ENCODE data around the gene LENEP. TPM values are rescaled to one million over a fixed set of nuclear protein-coding genes. Genes with fewer than 3 reads are reported as not detected.

LENEP gene
- total and polyA plus RNA-seq, 2 of the 8 experiments (the other 6 are each of a cell fraction or from before 2014, with no cell fraction given): 1.3 TPM; not detected in 1

DNA sequence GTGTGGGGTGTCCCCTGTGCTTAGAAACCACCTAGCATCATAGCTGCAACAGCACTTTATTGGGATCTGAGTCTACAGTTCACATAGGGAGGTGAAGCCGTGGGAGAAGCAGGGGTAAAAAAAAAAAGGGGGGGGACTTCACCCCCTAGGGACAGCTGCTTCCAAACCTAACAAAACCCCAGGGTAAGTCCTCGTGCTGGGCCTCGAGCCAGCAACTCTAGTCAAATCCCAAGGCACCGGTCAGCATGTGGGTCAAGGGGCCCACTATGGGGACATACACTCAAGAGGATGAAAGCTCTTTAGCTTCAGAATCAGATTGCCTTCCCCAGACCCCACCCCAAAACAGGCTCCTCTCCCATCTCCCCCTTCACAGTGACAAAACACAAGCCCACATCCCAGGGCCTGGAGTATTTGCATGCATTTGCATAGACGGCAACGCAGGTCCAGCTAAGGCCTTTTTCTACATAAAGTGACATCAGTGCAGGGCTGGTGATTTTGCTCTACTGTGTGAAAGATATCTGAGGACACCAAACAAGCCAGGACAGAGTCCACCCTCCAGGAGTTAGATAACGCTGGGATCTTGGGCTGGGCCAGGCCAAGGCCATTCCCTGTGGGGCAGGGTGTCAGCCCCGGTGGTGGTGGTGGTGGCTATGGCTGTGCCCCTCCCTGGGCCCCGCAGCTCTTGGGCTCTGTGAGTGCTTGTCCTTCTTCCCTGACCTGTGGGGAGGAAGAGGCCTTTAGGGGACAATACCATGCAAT is 48.8 kb upstream of the LENEP start:
- H3K36me3 ChIP-seq (ENCODE audit: control insufficient read depth in 2 of 4, insufficient read depth in 4 of 4, low read length in 3 of 4): no peaks in the 10 kb centered on the region; a peak in 1 of 8 replicates
- peaks cover 0 to 2% of the 10 kb centered on the region in 2 experiments for H4K20me1 ChIP-seq (replicated peaks in 1 of 2; ENCODE audit: control insufficient read depth in 1 of 2, insufficient read depth in 2 of 2, low read length in 2 of 2)
- H3K18ac ChIP-seq (ENCODE audit: extremely low read depth, low read length): no peak overlapping the region
- WGBS, 2 experiments (ENCODE audit: extremely low coverage in 1 of 2, insufficient coverage in 1 of 2, insufficient read length in 1 of 2, insufficient replicate concordance in 2 of 2, low coverage in 1 of 2, low lambda C conversion rate in 2 of 2, missing lambda C conversion rate in 1 of 2): 79% methylated on average over 9 of the region's 9 CpGs; no CpG with 5 or more reads in 1 of the 2 experiments
- ChIA-PET POLR2A (ENCODE audit: partially characterized antibody) (interaction anchor here (0.6 to 6.0 kb wide), 10 partner anchors 8 to 36 kb away, joined by 3 to 22 read pairs (median 4); partner anchors contain the start of genes PMVK and PYGO2), CTCF (ENCODE audit: partially characterized antibody) (interaction anchor here (1.0 to 1.9 kb wide), 27 partner anchors 12 to 398 kb away, joined by 3 to 6 read pairs (median 4); partner anchors contain the start of gene ADAM15)
- H2BK15ac ChIP-seq (ENCODE audit: low read length): no peak overlapping the region
- H2BK20ac ChIP-seq (ENCODE audit: low read length): no peak overlapping the region
- H3K23me2 ChIP-seq (ENCODE audit: low read depth, low read length): no peaks in the 10 kb centered on the region
- H3K27me3 ChIP-seq (replicated peaks in 1 of 4; ENCODE audit: control insufficient read depth in 3 of 4, extremely low read depth in 1 of 4, insufficient read depth in 3 of 4, low read length in 3 of 4): no peaks in the 10 kb centered on the region
- H3K27ac ChIP-seq (ENCODE audit: low read depth, low read length): no peak overlapping the region
- no peak overlapping the region for H3K4me3 ChIP-seq (ENCODE audit: extremely low read depth in 1 of 4, insufficient read depth in 2 of 4, low read depth in 3 of 4, low read length in 4 of 4)
- no peak overlapping the region for H3K4ac ChIP-seq (replicated peaks; ENCODE audit: insufficient read length, low read depth, low read length)
- no peak overlapping the region for H3K56ac ChIP-seq (replicated peaks; ENCODE audit: insufficient read length, low read depth, low read length)
- peaks cover 2 to 5% (median 5%) of the 10 kb centered on the region in 4 experiments; a peak in 6 of 7 replicates for H3K4me1 ChIP-seq (replicated peaks in 1 of 4; ENCODE audit: control insufficient read depth in 3 of 4, insufficient read depth in 4 of 4, low read length in 3 of 4)
- no peak overlapping the region for H2BK12ac ChIP-seq (ENCODE audit: low read depth, low read length)
- H3K79me2 ChIP-seq (ENCODE audit: control insufficient read depth in 1 of 2, insufficient read depth in 2 of 2, low read length in 2 of 2): no peaks in the 10 kb centered on the region
- H2AK5ac ChIP-seq (ENCODE audit: low read depth, low read length): no peak overlapping the region
- no peak overlapping the region for H4K8ac ChIP-seq (ENCODE audit: extremely low read depth, insufficient read depth, low read length)
- no peak overlapping the region for H4K5ac ChIP-seq (ENCODE audit: insufficient read length, low read depth, low read length)
- no peak overlapping the region for H3K23ac ChIP-seq (ENCODE audit: insufficient read length)
- H2BK120ac ChIP-seq (replicated peaks; ENCODE audit: low read depth, low read length): no peak overlapping the region
- no peak overlapping the region for H2AFZ ChIP-seq (ENCODE audit: low read length)
- no peak overlapping the region for H3K14ac ChIP-seq (ENCODE audit: insufficient read length)
- no peak overlapping the region for H2BK5ac ChIP-seq (ENCODE audit: low read depth, low read length)
- DNase-seq (ENCODE audit: low read depth in 1 of 2, low spot score in 2 of 2): no peak
- H3K9ac ChIP-seq (replicated peaks in 1 of 4; ENCODE audit: extremely low read depth in 1 of 4, low read depth in 3 of 4, low read length in 3 of 4): no peak overlapping the region
- no peak overlapping the region for H3K4me2 ChIP-seq (ENCODE audit: insufficient read depth in 1 of 2, low read depth in 2 of 2, low read length in 2 of 2)
- H3K9me3 ChIP-seq (ENCODE audit: insufficient read depth in 2 of 2, low read depth in 1 of 2, low read length in 1 of 2): no peaks in the 10 kb centered on the region
- no peak for FAIRE-seq
- no peaks in the 10 kb centered on the region for H3K79me1 ChIP-seq (ENCODE audit: low read depth, low read length)
- H4K91ac ChIP-seq (replicated peaks; ENCODE audit: insufficient read length, low read length): no peak overlapping the region
